ENCODE results near the gene ZFP36.

- TF ChIP-seq GATA3 (IDR thresholded peaks at IDR 0.05; ENCODE audit: low read depth, low read length): no peak
- TF ChIP-seq GATA2 (IDR thresholded peaks at IDR 0.05; ENCODE audit: low read depth, low read length): no peak
These were observed 26.9 kb downstream of the ZFP36 start for GRCh38 chr19:39433480-39434079.

Measured in SH-SY5Y (cell line).